DND-41 (cell line): ENCODE measurements around the gene ASMT.

ENCODE experiments used
- EZH2 ChIP-seq: IDR thresholded peaks from 3 replicates; pipeline ENCODE4 v1.6.1; 2012; ENCODE audit warnings: borderline replicate concordance, low read depth, mild to moderate bottlenecking, moderate library complexity, low read length, inconsistent platforms; ENCODE audit not compliant: severe bottlenecking
- TF ChIP-seq, protein P1 (sequence below): IDR thresholded peaks from 2 replicates; pipeline ENCODE4 v1.5.1; 2012; ENCODE audit warnings: borderline replicate concordance, low read length, moderate library complexity, mild to moderate bottlenecking; ENCODE audit not compliant: poor library complexity, severe bottlenecking; ENCODE audit errors: extremely low read depth

DNA sequence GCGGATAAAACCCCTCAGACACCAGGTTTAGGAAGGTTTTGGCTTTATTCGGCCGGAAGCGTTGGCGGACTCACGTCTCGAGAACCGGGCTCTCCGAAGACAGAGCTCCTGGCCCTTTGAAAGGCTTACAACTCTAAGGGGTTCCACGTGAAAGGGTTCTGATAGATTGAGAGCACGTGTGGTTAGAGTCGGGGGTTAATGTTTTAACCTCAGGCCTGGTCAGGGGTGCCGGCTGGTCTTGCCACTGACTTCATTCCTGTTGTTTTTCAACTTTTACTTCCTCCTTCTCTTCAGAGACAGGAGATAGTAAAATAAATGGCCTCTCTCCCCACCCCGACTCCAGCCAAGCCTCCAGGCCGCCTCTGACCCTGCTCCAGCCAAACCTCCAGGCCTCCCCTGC is 4.7 kb upstream of the ASMT start:
- TF ChIP-seq, protein P1, sequence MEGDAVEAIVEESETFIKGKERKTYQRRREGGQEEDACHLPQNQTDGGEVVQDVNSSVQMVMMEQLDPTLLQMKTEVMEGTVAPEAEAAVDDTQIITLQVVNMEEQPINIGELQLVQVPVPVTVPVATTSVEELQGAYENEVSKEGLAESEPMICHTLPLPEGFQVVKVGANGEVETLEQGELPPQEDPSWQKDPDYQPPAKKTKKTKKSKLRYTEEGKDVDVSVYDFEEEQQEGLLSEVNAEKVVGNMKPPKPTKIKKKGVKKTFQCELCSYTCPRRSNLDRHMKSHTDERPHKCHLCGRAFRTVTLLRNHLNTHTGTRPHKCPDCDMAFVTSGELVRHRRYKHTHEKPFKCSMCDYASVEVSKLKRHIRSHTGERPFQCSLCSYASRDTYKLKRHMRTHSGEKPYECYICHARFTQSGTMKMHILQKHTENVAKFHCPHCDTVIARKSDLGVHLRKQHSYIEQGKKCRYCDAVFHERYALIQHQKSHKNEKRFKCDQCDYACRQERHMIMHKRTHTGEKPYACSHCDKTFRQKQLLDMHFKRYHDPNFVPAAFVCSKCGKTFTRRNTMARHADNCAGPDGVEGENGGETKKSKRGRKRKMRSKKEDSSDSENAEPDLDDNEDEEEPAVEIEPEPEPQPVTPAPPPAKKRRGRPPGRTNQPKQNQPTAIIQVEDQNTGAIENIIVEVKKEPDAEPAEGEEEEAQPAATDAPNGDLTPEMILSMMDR: no peak
- TF ChIP-seq EZH2: no peak
